HepG2 (cell line): ENCODE data around the gene MLN. TPM values are rescaled to one million over a fixed set of nuclear protein-coding genes. Genes with fewer than 3 reads are reported as not detected.

Experiments used
- FIP1L1 ChIP-seq: fragments of 200-400 bp; formaldehyde crosslinking; IDR thresholded peaks from 2 replicates; pipeline ENCODE4 v1.6.1; 2018; ENCODE audit warnings: low read depth, mild to moderate bottlenecking, low read length, moderate library complexity, borderline replicate concordance; ENCODE audit not compliant: insufficient read depth
- FOXA3 ChIP-seq: IDR thresholded peaks from 2 replicates; pipeline ENCODE4 v1.6.1; 2016; ENCODE audit warnings: missing genetic modification reagents, missing compliant biosample characterization
- HNRNPLL ChIP-seq: fragments of 200-400 bp; formaldehyde crosslinking; IDR thresholded peaks from 2 replicates; pipeline ENCODE4 v1.6.1; 2017; ENCODE audit warnings: mild to moderate bottlenecking, low read depth, low read length; ENCODE audit not compliant: poor library complexity, severe bottlenecking
- HOXA3 ChIP-seq: sonication (generic); formaldehyde crosslinking; IDR thresholded peaks from 2 replicates; pipeline ENCODE4 v1.5.0; 2020; ENCODE audit warnings: missing genetic modification reagents
- ISX ChIP-seq: sonication (generic); formaldehyde crosslinking; conservative IDR thresholded peaks from 2 replicates; pipeline ENCODE4 v1.5.0; 2020; ENCODE audit warnings: missing genetic modification reagents
- JUN ChIP-seq: sonication (generic); formaldehyde crosslinking; IDR thresholded peaks from 2 replicates; pipeline ENCODE4 v1.4.0; 2020; ENCODE audit warnings: mild to moderate bottlenecking, missing genetic modification reagents
- NCOA1 ChIP-seq: sonication (generic); formaldehyde crosslinking; IDR thresholded peaks from 2 replicates; pipeline ENCODE4 v1.9.0; 2021; ENCODE audit warnings: missing genetic modification reagents
- PHF8 ChIP-seq: sonication (generic); formaldehyde crosslinking; IDR thresholded peaks from 2 replicates; pipeline ENCODE4 v1.5.0; 2020; ENCODE audit warnings: missing genetic modification reagents
- SAP130 ChIP-seq: IDR thresholded peaks from 2 replicates; pipeline ENCODE4 v1.6.1; 2016; ENCODE audit warnings: low read depth
- SRSF1 ChIP-seq: fragments of 200-400 bp; formaldehyde crosslinking; optimal IDR thresholded peaks from 2 replicates; pipeline ENCODE3; 2017; ENCODE audit warnings: mild to moderate bottlenecking, low read depth, low read length, moderate library complexity
- TBP ChIP-seq: sonication (generic); formaldehyde crosslinking; IDR thresholded peaks from 2 replicates; pipeline ENCODE4 v1.5.0; 2020; ENCODE audit warnings: missing genetic modification reagents
- ZNF367 ChIP-seq: sonication (generic); formaldehyde crosslinking; IDR thresholded peaks from 2 replicates; pipeline ENCODE4 v1.4.0; 2020; ENCODE audit warnings: missing genetic modification reagents, borderline replicate concordance
- polyA plus RNA-seq, 8 experiments: library from polyadenylated mRNA; depleted of rRNA in 3 of 8; stranded (reverse) in 7 of 8; unstranded in 1 of 8; fragments of >200 nt; fragmentation: Illumina TruSeq in 4 of 8; extraction: Trizol in 4 of 8; gene quantifications; 2 replicates each; pipeline versions ENCODE4 v1.2.1 to v1.2.3, GENCODE V29; 2011 to 2016; ENCODE audit warnings: low read depth in 4 of 8, missing spikeins in 1 of 8, mixed read lengths in 1 of 8; ENCODE audit not compliant: insufficient read depth in 1 of 8
- total RNA-seq, 5 experiments: library from RNA; depleted of rRNA; stranded (reverse); fragments of >200 nt; fragmentation: Illumina TruSeq; extraction: Trizol; gene quantifications; 2 replicates each; pipeline ENCODE4 v1.2.3, GENCODE V29; 2016; ENCODE audit warnings: low read depth in 1 of 5
- TF ChIP-seq, protein P1 (sequence below): sonication (generic); formaldehyde crosslinking; IDR thresholded peaks from 2 replicates; pipeline ENCODE4 v1.4.0; 2020; ENCODE audit warnings: missing genetic modification reagents, borderline replicate concordance
- TF ChIP-seq, protein P2 (sequence below): sonication (generic); formaldehyde crosslinking; IDR thresholded peaks from 2 replicates; pipeline ENCODE4 v1.9.0; 2021; ENCODE audit warnings: missing genetic modification reagents, mild to moderate bottlenecking, borderline replicate concordance
- TF ChIP-seq, protein P3 (sequence below): sonication (generic); formaldehyde crosslinking; IDR thresholded peaks from 2 replicates; pipeline ENCODE4 v1.5.0; 2020; ENCODE audit warnings: mild to moderate bottlenecking, missing genetic modification reagents
- TF ChIP-seq, protein P4 (sequence below): sonication (generic); formaldehyde crosslinking; IDR thresholded peaks from 2 replicates; pipeline ENCODE4 v1.5.1; 2020; ENCODE audit warnings: missing genetic modification reagents, mild to moderate bottlenecking, borderline replicate concordance
- TF ChIP-seq, protein P5 (sequence below): sonication (generic); formaldehyde crosslinking; IDR thresholded peaks from 2 replicates; pipeline ENCODE4 v1.4.0; 2020; ENCODE audit warnings: missing genetic modification reagents
- TF ChIP-seq, protein P6 (sequence below): sonication (generic); formaldehyde crosslinking; IDR thresholded peaks from 2 replicates; pipeline ENCODE4 v1.8.1; 2023; ENCODE audit warnings: missing genetic modification reagents, inconsistent platforms, borderline replicate concordance

The MLN gene
- total and polyA plus RNA-seq, 2 of the 13 experiments (the other 11 are each of a cell fraction or from before 2014, with no cell fraction given), result not detected

DNA sequence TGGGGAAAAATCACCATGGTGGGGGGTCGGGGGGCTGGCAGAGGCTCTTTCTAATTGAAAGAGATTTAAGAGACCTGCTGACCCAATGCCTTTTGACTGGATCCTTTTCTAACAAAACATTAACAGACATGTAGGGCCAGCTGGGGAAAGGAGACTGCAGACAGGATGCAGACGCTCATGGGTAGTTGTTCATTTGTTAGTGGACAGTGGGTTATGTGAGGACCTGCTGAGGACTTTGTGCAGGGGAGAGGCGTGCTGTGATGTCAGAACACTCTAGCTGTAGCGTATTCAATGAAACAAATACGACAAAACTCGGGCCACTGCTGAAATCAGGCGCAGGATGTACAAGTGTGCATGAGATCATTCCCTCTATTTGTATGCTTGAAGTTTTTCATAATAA is 58.3 kb downstream of the MLN start (continued):
- TF ChIP-seq, protein P1, sequence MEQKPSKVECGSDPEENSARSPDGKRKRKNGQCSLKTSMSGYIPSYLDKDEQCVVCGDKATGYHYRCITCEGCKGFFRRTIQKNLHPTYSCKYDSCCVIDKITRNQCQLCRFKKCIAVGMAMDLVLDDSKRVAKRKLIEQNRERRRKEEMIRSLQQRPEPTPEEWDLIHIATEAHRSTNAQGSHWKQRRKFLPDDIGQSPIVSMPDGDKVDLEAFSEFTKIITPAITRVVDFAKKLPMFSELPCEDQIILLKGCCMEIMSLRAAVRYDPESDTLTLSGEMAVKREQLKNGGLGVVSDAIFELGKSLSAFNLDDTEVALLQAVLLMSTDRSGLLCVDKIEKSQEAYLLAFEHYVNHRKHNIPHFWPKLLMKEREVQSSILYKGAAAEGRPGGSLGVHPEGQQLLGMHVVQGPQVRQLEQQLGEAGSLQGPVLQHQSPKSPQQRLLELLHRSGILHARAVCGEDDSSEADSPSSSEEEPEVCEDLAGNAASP (CRISPR knock-in tag), result peak; percentile 73; the same call in 1 of the 2 replicates
- TF ChIP-seq PHF8, result no peak
- no peak for TF ChIP-seq FOXA3 (CRISPR knock-in tag)
- TF ChIP-seq HOXA3 (CRISPR knock-in tag), result peak; percentile 28; the same call in 1 of the 2 replicates
- TF ChIP-seq SRSF1, result no peak
- TF ChIP-seq, protein P2, sequence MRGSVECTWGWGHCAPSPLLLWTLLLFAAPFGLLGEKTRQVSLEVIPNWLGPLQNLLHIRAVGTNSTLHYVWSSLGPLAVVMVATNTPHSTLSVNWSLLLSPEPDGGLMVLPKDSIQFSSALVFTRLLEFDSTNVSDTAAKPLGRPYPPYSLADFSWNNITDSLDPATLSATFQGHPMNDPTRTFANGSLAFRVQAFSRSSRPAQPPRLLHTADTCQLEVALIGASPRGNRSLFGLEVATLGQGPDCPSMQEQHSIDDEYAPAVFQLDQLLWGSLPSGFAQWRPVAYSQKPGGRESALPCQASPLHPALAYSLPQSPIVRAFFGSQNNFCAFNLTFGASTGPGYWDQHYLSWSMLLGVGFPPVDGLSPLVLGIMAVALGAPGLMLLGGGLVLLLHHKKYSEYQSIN (CRISPR knock-in tag), result no peak
- TF ChIP-seq FIP1L1, result no peak
- no peak for TF ChIP-seq ISX (CRISPR knock-in tag)
- TF ChIP-seq NCOA1 (CRISPR knock-in tag), result no peak
- TF ChIP-seq SAP130 (CRISPR knock-in tag), result peak; percentile 41; the same call in 1 of the 2 replicates
- TF ChIP-seq, protein P3, sequence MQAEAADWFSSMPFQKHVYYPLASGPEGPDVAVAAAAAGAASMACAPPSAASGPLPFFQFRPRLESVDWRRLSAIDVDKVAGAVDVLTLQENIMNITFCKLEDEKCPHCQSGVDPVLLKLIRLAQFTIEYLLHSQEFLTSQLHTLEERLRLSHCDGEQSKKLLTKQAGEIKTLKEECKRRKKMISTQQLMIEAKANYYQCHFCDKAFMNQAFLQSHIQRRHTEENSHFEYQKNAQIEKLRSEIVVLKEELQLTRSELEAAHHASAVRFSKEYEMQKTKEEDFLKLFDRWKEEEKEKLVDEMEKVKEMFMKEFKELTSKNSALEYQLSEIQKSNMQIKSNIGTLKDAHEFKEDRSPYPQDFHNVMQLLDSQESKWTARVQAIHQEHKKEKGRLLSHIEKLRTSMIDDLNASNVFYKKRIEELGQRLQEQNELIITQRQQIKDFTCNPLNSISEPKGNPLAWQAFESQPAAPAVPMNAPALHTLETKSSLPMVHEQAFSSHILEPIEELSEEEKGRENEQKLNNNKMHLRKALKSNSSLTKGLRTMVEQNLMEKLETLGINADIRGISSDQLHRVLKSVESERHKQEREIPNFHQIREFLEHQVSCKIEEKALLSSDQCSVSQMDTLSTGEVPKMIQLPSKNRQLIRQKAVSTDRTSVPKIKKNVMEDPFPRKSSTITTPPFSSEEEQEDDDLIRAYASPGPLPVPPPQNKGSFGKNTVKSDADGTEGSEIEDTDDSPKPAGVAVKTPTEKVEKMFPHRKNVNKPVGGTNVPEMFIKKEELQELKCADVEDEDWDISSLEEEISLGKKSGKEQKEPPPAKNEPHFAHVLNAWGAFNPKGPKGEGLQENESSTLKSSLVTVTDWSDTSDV (CRISPR knock-in tag), result no peak
- TF ChIP-seq JUN (CRISPR knock-in tag), result no peak
- no peak for TF ChIP-seq HNRNPLL
- TF ChIP-seq, protein P4, sequence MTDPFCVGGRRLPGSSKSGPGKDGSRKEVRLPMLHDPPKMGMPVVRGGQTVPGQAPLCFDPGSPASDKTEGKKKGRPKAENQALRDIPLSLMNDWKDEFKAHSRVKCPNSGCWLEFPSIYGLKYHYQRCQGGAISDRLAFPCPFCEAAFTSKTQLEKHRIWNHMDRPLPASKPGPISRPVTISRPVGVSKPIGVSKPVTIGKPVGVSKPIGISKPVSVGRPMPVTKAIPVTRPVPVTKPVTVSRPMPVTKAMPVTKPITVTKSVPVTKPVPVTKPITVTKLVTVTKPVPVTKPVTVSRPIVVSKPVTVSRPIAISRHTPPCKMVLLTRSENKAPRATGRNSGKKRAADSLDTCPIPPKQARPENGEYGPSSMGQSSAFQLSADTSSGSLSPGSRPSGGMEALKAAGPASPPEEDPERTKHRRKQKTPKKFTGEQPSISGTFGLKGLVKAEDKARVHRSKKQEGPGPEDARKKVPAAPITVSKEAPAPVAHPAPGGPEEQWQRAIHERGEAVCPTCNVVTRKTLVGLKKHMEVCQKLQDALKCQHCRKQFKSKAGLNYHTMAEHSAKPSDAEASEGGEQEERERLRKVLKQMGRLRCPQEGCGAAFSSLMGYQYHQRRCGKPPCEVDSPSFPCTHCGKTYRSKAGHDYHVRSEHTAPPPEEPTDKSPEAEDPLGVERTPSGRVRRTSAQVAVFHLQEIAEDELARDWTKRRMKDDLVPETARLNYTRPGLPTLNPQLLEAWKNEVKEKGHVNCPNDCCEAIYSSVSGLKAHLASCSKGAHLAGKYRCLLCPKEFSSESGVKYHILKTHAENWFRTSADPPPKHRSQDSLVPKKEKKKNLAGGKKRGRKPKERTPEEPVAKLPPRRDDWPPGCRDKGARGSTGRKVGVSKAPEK, result no peak
- TF ChIP-seq, protein P5, sequence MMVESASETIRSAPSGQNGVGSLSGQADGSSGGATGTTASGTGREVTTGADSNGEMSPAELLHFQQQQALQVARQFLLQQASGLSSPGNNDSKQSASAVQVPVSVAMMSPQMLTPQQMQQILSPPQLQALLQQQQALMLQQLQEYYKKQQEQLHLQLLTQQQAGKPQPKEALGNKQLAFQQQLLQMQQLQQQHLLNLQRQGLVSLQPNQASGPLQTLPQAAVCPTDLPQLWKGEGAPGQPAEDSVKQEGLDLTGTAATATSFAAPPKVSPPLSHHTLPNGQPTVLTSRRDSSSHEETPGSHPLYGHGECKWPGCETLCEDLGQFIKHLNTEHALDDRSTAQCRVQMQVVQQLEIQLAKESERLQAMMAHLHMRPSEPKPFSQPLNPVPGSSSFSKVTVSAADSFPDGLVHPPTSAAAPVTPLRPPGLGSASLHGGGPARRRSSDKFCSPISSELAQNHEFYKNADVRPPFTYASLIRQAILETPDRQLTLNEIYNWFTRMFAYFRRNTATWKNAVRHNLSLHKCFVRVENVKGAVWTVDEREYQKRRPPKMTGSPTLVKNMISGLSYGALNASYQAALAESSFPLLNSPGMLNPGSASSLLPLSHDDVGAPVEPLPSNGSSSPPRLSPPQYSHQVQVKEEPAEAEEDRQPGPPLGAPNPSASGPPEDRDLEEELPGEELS (CRISPR knock-in tag), result no peak
- no peak for TF ChIP-seq TBP
- no peak for TF ChIP-seq ZNF367
- TF ChIP-seq, protein P6, sequence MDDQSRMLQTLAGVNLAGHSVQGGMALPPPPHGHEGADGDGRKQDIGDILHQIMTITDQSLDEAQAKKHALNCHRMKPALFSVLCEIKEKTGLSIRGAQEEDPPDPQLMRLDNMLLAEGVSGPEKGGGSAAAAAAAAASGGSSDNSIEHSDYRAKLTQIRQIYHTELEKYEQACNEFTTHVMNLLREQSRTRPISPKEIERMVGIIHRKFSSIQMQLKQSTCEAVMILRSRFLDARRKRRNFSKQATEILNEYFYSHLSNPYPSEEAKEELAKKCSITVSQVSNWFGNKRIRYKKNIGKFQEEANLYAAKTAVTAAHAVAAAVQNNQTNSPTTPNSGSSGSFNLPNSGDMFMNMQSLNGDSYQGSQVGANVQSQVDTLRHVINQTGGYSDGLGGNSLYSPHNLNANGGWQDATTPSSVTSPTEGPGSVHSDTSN (CRISPR knock-in tag), result no peak
